ENCODE results near the gene CD3G.
A peak's percentile ranks its signal among the peaks of the same experiment; 100 is the strongest.
"Not testable (repeated sequence)": the region's sequence is repeated elsewhere in the genome, so short reads cannot be mapped to it uniquely, and the experiment has no call there.

Gene CD3G

DNA sequence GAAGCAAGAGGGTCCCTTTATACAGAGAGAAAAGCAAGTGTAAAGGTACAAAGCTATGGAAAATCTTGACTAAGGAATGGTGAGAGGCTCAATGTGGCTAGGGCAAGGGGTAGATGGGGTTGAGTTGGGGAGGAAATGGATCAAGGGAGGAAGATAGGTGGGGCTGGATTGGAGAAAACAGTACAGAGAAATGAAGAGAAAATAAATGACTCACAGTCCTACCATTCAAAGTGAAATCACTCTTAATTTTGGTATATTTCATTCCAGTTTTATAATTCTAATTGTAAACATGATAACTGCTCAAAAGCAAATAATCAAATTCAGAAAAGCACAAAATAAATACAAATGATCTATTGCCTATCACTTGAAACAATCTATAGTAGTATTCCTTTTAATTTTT is 31.8 kb downstream of the CD3G start:
- FAIRE-seq (no peak), DNase-seq (ENCODE audit: low spot score) (no peak)

DNA sequence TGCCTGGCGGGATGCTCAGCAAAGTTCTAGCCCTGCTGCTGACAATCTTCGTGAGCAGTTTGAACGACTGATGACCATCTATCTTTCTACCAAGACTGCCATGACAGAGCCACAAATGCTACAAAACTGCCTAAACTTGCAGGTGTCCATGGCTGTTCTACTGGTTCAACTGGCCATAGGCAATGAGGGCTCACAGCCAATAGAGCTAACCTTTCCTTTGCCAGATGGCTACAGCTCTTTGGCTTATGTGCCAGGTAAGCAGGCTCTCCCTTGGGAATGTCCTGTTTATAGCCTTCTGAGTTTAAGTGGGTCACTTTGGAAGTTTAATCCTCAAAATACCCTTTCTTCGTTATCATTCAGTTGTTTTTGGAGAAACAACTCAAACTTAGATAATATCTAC is 35.4 kb downstream of the CD3G start:
- no peak for FAIRE-seq

DNA sequence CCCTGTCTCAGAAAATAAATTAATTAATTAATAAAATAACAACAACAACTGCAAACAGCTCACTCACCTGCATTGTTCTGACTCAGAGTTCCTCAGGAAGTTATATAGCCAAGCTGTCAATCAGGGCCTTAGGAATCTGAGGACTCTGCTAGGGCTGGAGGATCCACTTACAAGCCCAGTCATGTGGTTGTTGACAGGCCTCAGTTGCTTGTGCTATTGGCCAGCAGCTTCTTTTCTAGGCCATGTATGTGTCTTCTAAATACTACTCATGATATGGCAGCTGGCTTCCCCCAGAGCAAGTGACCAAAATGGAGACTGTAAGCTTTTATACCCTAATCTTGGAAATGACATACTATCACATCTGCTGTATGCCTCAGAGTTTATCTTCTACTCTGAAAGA is 36.4 kb downstream of the CD3G start:
- no peak for FAIRE-seq
- no peak for DNase-seq (ENCODE audit: low spot score)

More for the DNA sequence above, 35.4 kb downstream of the CD3G start:
- DNase-seq (ENCODE audit: low spot score): no peak

DNA sequence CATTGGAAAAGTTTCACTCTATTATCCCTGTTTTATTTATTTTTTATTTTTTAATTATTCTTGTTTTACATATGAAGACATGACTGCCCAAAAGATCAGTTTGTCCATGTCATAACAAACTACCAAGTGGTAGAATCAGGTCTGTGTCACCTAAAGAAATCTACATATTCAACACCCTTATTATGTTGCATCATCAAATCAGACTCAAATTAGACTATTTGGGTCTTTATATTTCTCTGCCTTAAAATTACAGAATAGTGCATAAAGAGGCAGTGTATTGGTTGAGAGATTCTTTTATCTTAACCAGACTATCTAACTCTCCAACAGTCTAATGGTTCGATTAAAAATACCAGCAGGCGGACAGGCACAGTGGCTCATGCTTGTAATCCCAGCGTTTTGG is 38.8 kb downstream of the CD3G start:
- FAIRE-seq: no peak

DNA sequence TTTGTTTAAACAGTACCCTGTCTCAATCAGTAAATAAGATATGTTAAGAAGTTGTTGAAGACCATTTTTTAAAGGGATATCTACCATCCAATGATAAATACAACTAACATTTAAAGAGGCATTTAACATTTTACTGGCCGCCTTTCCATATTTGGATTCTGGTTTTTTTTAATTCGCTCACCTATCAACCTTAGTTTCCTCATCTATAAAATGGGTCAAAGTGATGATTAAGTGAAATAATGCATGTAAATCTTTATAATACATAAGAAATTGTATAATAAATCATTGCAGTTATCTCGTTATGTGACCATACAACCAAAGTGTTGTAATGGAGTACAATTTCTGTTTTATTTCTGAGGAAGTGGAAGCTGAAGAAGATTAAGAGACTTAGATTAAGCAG is 39.5 kb downstream of the CD3G start:
- DNase-seq (ENCODE audit: low spot score) (no peak), FAIRE-seq (no peak)

More for the DNA sequence above, 38.8 kb downstream of the CD3G start:
- DNase-seq (ENCODE audit: low spot score): no peak

DNA sequence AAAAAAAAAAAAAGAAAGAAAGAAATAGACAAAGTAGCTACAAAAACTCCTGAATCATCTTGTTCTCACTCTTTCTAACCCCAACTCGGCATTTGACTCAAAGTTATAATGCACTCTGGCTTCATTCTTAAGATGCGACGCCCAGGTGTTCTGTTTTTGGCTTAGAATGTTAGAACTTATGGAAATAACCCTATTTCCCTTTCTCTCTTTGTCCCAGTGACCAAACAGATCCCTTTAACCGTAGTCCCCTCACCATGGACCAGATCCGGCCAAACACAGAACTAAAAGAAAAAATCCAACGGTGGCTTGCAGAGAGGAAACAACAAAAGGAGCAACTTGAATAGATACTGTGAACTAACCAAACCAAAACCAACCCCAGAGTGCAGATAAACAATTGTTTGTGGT is 52.0 kb downstream of the CD3G start:
- no peak for FAIRE-seq
- no peak for DNase-seq (ENCODE audit: low spot score)

DNA sequence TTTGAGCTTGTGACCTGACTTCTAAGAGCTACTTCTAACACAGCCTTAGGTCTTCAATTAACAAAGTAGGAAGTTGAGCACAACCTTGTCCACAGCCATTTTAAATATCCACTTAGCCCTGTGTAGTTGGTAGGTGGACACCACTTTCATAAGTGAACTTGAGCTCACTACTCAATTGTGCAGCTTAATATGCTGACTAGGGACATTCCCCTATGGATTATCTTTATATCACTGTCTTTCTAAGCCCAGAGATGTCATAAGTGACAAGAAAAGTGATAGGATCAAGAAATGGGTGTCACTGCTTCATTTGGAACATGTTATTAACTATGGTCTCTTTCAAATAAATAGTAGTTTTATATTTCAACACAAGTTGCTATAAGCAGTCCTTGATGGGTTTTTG is 53.3 kb downstream of the CD3G start:
- FAIRE-seq: no peak

DNA sequence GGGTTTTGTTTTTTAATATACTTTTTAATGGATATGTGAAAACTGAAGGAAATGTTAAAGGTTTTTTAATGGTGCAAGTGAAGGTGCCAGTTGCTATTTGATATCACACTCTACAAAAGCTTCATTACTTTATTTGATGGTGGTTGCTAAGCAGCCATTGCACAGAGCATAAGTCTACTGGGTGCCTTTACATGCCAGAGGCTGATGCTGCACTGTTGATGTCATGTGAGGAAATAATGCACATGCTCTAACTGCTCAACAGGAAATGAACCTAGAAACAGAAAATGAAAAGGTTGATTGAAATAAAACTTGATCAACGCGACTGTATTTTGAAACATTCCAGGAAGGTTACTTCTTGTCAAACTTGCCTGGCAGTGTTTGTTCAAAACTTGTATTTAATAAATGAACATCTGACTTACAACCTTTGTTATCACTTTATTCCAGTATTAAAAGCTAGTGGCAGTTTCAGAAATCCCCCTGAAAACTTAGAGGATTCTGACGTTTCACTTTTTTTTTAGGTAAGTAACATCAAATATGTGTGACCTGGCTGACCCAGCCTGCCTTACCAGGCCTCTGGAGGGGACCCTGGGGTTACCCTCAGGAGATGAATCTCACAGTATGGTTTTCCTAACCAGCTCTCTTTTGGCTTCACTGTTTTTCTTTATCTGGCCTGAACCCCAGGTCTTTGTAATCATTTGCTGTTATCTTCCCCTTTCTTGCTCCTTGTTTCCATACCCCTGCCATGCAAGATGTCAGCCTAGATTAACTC is 54.8 kb downstream of the CD3G start:
- no peak for DNase-seq (ENCODE audit: low spot score)

More for the DNA sequence above, 53.3 kb downstream of the CD3G start:
- no peak for DNase-seq (ENCODE audit: low spot score)

DNA sequence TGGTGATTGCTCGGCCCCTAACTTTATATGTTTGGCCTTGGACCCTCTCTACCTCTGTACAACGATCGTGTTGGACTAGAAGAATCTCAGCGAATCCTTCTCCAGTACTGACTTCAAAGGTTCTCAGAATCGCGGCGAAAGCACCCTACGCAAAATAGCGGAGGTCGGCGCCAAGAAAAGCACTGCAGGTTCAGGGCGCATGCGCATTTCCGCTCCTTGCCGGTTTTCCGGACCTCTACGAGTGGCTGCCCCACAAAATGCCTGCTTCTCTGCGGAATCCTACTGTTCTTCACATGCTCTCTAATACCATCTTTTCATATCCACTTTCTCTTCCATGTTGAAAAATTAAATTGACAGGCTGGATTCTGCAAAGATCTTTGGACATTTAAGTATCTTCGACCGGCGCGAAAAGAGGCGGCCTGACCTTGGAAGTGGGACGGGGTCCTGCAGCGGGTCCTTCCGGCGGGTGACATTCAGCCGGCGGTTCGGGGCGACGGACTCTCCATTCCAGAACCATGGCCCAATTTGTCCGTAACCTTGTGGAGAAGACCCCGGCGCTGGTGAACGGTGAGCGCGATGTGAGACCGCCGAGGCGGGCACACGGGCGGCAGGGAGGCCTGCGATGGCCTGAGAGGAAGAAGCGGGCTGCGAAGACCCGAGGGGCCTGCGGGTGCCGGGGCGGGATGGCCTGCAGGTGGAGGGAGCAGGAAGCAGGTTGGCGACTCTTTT is 57.2 kb downstream of the CD3G start, which contains the start of gene ATP5MG:
ATP5MG (plus strand) TSS at position 456 of the 729 bp plus-strand sequence; CDS start at position 516, 60 bp downstream.
- FAIRE-seq (peak; percentile 55), DNase-seq (ENCODE audit: low spot score) (peak; percentile 73)

More for the DNA sequence above, 54.8 kb downstream of the CD3G start:
- no peak for FAIRE-seq

DNA sequence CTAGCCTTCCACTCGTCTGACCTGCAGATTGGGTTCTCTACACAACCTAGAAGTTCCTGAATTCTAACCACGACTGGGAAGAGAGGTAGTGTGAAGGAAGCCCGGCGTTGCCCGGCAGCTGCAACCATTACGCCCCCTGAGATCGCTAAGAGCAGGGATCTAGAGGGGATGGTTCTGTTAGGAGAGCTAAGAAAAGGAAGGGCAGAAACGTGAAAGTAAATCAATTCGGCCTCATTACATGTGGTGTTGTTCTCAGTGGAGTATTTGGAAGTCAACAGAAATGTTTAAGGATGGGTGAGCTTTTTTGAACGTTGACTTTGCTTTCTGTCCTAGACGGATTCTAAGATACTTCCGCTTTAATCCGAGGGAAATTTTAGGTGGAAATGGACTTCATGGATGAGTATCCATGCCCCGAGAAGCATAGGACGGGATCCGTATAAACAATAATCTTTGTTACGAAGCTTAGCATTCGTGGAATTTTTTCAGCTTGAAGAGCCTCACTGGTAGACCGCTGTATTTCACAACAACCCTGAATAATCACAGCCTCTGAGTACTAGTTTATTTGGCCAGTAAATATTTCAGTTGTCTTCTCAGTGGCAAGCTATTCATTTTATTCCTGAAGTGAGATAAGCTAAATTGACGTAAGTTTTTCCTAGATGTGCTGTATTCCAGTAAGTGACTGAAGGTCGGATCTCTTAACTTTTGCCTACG is 57.9 kb downstream of the CD3G start:
- DNase-seq (ENCODE audit: low spot score) (peak; percentile 30), FAIRE-seq (no peak)

DNA sequence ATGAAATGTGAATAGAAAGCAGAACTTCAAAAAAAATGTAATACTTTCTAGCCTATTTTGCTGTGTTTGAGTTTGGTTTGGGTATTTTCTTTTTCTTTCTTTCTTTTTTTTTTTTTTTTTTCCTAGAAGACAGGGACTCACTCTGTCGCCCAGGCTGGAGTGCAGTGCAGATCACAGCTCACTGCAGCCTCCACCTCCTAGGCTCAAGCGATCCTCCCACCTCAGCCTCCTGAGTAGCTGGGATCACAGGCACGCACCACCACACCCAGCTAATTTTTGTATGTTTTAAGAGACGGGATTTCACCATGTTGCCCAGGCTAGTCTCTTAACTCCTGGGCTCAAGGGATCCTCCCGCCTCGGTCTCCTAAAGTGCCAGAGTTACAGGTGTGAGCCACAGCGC is 58.5 kb downstream of the CD3G start:
- DNase-seq (ENCODE audit: low spot score); FAIRE-seq: not testable (repeated sequence)
